HEK293T (cell line): ENCODE data around the gene CTH.

Experiments used
- BHLHE40 ChIP-seq: fragments of 450-650 bp; IDR thresholded peaks from 2 replicates; pipeline ENCODE4 v1.6.1; 2016; ENCODE audit warnings: mild to moderate bottlenecking, moderate library complexity, borderline replicate concordance
- ELF4 ChIP-seq: fragments of 450-650 bp; IDR thresholded peaks from 2 replicates; pipeline ENCODE4 v1.6.1; 2017; ENCODE audit warnings: antibody characterized with exemption
- FOXA1 ChIP-seq: fragments of 450-650 bp; IDR thresholded peaks from 2 replicates; pipeline ENCODE4 v1.6.1; 2016; ENCODE audit warnings: mild to moderate bottlenecking
- FOXM1 ChIP-seq: fragments of 450-650 bp; IDR thresholded peaks from 2 replicates; pipeline ENCODE4 v1.6.1; 2017; ENCODE audit warnings: mild to moderate bottlenecking, borderline replicate concordance
- HDGF ChIP-seq: fragments of 450-650 bp; IDR thresholded peaks from 2 replicates; pipeline ENCODE4 v1.6.1; 2017; ENCODE audit warnings: antibody characterized with exemption, borderline replicate concordance
- L3MBTL2 ChIP-seq: fragments of 450-650 bp; conservative IDR thresholded peaks from 2 replicates; pipeline ENCODE4 v1.6.1; 2016; ENCODE audit warnings: mild to moderate bottlenecking
- NFRKB ChIP-seq: fragments of 450-650 bp; IDR thresholded peaks from 2 replicates; pipeline ENCODE4 v1.6.1; 2016; ENCODE audit warnings: mild to moderate bottlenecking, moderate library complexity
- PKNOX1 ChIP-seq: fragments of 450-650 bp; IDR thresholded peaks from 2 replicates; pipeline ENCODE4 v1.6.1; 2016
- SP1 ChIP-seq: fragments of 450-650 bp; IDR thresholded peaks from 2 replicates; pipeline ENCODE4 v1.6.1; 2017
- TARDBP ChIP-seq: fragments of 450-650 bp; IDR thresholded peaks from 2 replicates; pipeline ENCODE4 v1.6.1; 2016

- TF ChIP-seq BHLHE40 = no peak
- no peak for TF ChIP-seq SP1
- no peak for TF ChIP-seq PKNOX1
- no peak for TF ChIP-seq ELF4
- no peak for TF ChIP-seq NFRKB
- no peak for TF ChIP-seq FOXA1
- no peak for TF ChIP-seq TARDBP
- no peak for TF ChIP-seq L3MBTL2
- TF ChIP-seq HDGF = no peak
- TF ChIP-seq FOXM1 = no peak
Observed at GRCh38 chr1:70431317-70431716, 20.2 kb downstream of the CTH start.
